ENCODE results near the gene STPG1.

Gene STPG1

DNA sequence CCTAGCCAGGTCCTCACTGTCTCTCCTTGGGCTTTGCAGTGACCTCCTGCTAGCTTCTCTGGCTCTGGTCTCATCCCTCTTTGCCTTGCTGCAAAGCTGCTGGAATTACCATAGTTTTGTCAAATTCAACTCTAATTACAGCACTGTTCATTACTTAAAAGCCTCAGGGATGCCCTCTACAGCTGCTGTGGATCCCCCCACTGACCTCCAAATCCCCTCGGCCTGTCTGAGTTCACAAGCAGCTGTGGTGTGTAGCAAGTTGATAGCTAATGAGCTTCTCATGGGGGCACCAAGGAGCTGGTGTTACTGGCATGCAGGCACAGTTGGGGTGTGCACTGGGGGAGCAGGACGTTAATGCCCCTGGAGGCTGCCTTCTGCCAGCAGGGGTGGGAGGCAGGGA lies 26.9 kb upstream of the STPG1 start:
- TF ChIP-seq, protein P1, sequence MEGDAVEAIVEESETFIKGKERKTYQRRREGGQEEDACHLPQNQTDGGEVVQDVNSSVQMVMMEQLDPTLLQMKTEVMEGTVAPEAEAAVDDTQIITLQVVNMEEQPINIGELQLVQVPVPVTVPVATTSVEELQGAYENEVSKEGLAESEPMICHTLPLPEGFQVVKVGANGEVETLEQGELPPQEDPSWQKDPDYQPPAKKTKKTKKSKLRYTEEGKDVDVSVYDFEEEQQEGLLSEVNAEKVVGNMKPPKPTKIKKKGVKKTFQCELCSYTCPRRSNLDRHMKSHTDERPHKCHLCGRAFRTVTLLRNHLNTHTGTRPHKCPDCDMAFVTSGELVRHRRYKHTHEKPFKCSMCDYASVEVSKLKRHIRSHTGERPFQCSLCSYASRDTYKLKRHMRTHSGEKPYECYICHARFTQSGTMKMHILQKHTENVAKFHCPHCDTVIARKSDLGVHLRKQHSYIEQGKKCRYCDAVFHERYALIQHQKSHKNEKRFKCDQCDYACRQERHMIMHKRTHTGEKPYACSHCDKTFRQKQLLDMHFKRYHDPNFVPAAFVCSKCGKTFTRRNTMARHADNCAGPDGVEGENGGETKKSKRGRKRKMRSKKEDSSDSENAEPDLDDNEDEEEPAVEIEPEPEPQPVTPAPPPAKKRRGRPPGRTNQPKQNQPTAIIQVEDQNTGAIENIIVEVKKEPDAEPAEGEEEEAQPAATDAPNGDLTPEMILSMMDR (IDR thresholded peaks at IDR 0.05; ENCODE audit: low read depth, low read length), result no peak
- no peak for DNase-seq (ENCODE audit: extremely low read depth, low read depth)

DNA sequence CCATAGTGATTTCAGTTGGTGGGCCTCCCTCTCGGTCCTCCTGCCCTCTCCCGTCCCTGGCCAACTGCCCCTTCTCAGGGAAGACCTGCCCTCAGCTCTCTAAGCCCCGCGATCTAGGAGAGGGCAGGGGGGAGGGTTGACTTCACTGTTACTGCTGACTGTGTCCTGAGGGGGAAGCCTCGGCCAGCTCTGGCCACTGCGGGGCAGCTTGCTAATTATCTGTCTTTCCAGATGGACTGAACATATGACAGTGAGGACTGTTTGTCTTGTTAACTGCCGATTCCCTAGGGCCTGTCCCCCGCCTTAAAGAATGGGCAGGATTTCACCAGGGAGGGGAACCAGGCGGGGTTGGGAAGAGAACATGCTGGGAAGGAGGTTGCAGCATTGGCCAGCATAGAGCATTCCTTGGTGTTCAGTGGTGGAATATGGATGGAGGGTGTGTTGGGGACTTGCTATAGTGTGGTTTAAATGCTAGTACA lies 24.9 kb upstream of the STPG1 start:
- TF ChIP-seq, protein P1 (IDR thresholded peaks at IDR 0.05; ENCODE audit: low read depth, low read length), result no peak
- no peak for DNase-seq (ENCODE audit: extremely low read depth, low read depth)

DNA sequence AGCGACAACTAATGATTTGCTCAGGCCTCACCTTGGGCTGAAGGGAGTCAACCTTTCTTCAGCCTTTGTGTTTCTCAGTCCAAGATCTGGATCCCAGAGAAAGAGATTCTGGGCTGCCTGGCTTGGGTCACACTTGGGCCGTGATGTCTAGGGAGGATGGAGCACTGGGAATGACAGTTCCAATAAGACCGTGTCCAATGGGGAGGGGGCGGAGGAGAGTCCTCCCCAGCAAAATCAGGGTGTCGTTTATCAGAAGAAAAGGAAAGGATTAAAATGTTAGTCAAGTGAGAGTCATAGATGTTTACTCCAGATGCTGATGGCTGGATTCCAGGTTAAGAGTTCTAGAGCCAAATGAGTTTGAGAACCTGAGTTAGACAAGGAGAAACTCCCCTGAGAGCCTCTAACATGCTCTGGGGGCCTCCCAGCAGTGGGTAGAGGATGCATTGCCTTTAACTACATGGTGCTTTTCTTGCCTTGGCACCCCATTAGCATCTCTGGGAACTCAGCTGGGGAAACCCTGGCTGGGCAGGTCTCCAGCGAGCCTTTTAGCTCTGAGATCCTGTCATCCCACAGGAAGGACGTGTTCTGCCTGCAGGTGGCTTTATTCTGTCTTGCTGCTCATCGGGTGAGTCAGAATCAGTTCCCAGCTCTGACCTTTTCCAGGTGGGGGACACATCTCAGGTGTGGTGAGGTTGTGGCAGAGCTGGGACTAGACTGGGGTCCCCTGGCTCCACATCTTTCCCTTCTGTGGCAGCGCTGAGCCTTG lies 24.2 kb upstream of the STPG1 start:
- DNase-seq (ENCODE audit: extremely low read depth, low read depth), result no peak
- TF ChIP-seq, protein P1 (IDR thresholded peaks at IDR 0.05; ENCODE audit: low read depth, low read length), result no peak

DNA sequence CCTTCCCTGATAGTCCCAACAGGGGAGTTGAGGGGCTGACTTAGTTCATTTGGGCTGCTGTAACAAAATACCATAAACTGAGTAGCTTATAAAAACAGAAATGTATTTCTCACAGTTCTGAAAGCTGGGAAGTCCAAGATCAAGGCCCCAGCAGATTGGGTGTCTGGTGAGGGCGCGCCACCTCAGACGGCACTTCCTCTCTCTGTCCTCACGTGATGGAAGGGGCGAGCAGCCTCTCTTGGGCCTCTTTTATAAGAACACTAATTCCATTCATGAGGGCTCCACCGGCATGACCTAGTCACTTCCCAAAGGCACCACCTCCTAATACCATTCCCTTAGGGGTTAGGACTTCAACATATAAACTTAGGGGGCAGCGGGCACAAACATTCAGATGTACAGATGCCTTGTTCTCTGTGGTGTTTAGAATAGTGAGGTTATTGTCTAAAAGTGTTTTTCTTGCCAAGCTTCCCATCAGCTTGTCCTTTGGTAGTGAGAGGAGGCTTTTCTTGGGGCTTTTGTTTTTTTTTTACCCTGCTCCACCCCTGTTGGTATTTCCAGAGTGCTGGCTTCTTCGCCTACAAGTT lies 22.3 kb upstream of the STPG1 start:
- DNase-seq (ENCODE audit: extremely low read depth, low read depth), result no peak
- TF ChIP-seq, protein P1 (IDR thresholded peaks at IDR 0.05; ENCODE audit: low read depth, low read length), result no peak

DNA sequence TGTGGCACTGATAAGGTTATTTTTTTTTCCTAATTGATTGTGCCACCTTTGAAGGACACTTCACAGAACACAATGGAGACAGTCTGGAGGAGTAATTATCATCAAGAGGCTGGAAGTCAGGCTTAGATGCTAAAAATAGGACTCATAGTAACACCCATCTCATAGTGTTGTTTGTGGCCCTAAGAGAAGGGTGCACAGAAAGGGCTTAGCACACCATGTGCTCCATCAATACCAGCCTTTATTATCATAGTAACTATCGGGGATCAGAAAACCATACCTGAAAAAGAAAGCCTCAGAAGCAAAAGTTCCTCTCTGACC lies 13.9 kb upstream of the STPG1 start:
- no peak for DNase-seq (ENCODE audit: extremely low read depth, low read depth)
- TF ChIP-seq, protein P1 (IDR thresholded peaks at IDR 0.05; ENCODE audit: low read depth, low read length), result no peak

DNA sequence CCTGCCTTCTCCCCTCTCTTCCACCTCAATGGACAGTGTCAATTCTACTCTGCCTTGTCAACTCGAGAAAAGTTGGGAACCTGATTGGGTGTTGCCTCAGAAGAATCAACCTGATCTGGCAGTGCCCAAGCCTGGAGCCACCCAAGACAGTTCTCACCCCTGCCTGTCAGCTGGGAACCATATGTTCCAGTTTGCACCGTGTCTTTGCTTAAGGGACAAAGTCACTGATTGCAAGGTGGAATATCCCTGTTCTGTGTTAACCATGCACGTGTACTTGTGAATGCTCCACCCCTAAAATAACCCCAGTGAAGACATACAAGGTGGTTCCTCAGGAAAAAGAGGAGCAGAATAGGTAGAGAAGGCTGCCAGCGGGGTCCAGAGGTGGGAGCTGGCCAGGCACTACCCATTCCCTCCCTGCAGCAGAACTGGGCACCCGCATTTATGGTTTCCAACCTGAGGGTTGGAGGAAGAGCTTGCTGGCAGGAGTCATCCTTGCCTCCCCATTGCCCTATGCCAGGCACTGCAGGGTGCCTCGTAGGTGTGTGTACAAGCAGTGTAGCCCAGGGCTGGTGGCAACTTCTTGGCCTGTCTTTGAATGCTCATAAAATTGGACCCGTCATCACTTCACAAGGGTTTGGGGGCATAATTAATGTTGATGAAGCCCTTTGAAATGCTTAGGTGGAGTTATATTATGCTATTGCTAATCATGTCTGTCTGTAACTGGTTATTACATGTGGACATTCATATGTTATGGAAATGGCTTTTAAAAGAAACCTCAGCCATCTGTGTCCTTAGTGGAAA lies 13.4 kb upstream of the STPG1 start:
- no peak for DNase-seq (ENCODE audit: extremely low read depth, low read depth)
- TF ChIP-seq, protein P1 (IDR thresholded peaks at IDR 0.05; ENCODE audit: low read depth, low read length), result no peak

DNA sequence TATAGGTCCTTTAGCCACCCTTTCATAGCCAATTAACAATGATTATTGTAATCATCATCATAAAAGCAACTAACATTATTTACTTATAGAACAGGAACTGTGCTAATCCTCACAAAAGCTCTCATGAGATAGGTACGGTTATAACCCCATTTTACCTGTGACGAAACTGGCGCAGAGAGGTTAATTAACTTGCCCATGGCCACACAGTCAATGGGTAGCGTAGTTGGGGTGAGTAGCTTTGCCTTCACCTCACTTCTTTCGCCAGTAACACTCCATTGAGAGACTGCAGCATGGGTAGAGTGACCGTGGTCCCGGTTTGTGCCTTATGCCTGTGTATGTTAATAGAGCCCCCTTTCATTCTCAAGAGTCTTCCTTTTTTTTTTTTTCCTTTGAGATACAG lies 12.3 kb upstream of the STPG1 start:
- TF ChIP-seq, protein P1 (IDR thresholded peaks at IDR 0.05; ENCODE audit: low read depth, low read length), result no peak
- no peak for DNase-seq (ENCODE audit: extremely low read depth, low read depth)
